Measurements from ENCODE around the gene PIK3R5. TPM values are rescaled to one million over a fixed set of nuclear protein-coding genes. Genes with fewer than 3 reads are reported as not detected.

The PIK3R5 gene
- total RNA-seq, 2 donors from 2014 or later = 15.2 to 18.0 TPM

- no peak for DNase-seq (ENCODE audit: low spot score)
- intact Hi-C loops (cut with DNase I) = no loop called here
These were observed 6.1 kb downstream of the PIK3R5 start for GRCh38 chr17:8959312-8959918.

- intact Hi-C loops (cut with DNase I) = no loop called here
- DNase-seq (ENCODE audit: low spot score) = no peak
These were observed 7.8 kb downstream of the PIK3R5 start for GRCh38 chr17:8957721-8958120.

GRCh38 chr17:8956465-8956902, 9.0 kb downstream of the PIK3R5 start:
- intact Hi-C loops (cut with DNase I) = no loop called here
- DNase-seq (ENCODE audit: low spot score) = no peak

- peak; percentile 70 for DNase-seq (ENCODE audit: low spot score)
- intact Hi-C loops (cut with DNase I) = no loop called here
These were observed 10.2 kb downstream of the PIK3R5 start for GRCh38 chr17:8955021-8955959.

GRCh38 chr17:8954339-8954738, 11.2 kb downstream of the PIK3R5 start:
- intact Hi-C loops (cut with DNase I) = no loop called here
- DNase-seq (ENCODE audit: low spot score) = peak; percentile 91

- intact Hi-C loops (cut with DNase I) = no loop called here
- DNase-seq (ENCODE audit: low spot score) = no peak
These were observed 12.2 kb downstream of the PIK3R5 start for GRCh38 chr17:8953156-8953885.

GRCh38 chr17:8952191-8952590, 13.3 kb downstream of the PIK3R5 start:
- intact Hi-C loops (cut with DNase I) = no loop called here
- no peak for DNase-seq (ENCODE audit: low spot score)

GRCh38 chr17:8951206-8951605, 14.3 kb downstream of the PIK3R5 start:
- no peak for DNase-seq (ENCODE audit: low spot score)
- intact Hi-C loops (cut with DNase I) = no loop called here

GRCh38 chr17:8949061-8949661, 16.3 kb downstream of the PIK3R5 start:
- intact Hi-C loops (cut with DNase I) = loop anchor here in 1 of 2 donors (10.0 kb wide), 1 partner anchor 1374 kb away; the partner anchor contains the start of gene CD68
- DNase-seq (ENCODE audit: low spot score) = no peak

GRCh38 chr17:8948462-8948861, 17.0 kb downstream of the PIK3R5 start:
- intact Hi-C loops (cut with DNase I) = loop anchor here in 1 of 2 donors (10.0 kb wide), 1 partner anchor 1374 kb away; the partner anchor contains the start of gene CD68
- no peak for DNase-seq (ENCODE audit: low spot score)

GRCh38 chr17:8947201-8947600, 18.3 kb downstream of the PIK3R5 start:
- no peak for DNase-seq (ENCODE audit: low spot score)
- intact Hi-C loops (cut with DNase I) = loop anchor here in 1 of 2 donors (10.0 kb wide), 1 partner anchor 1372 kb away; the partner anchor contains the start of gene CD68

- intact Hi-C loops (cut with DNase I) = loop anchor here in 1 of 2 donors (10.0 kb wide), 1 partner anchor 1372 kb away; the partner anchor contains the start of gene CD68
- no peak for DNase-seq (ENCODE audit: low spot score)
These were observed 19.0 kb downstream of the PIK3R5 start for GRCh38 chr17:8946476-8946875.

GRCh38 chr17:8946071-8946470, 19.4 kb downstream of the PIK3R5 start:
- intact Hi-C loops (cut with DNase I) = loop anchor here in 1 of 2 donors (10.0 kb wide), 1 partner anchor 1371 kb away; the partner anchor contains the start of gene CD68
- DNase-seq (ENCODE audit: low spot score) = no peak

- no peak for DNase-seq (ENCODE audit: low spot score)
- intact Hi-C loops (cut with DNase I) = loop anchor here in 1 of 2 donors (10.0 kb wide), 1 partner anchor 1370 kb away; the partner anchor contains the start of gene CD68
These were observed 20.8 kb downstream of the PIK3R5 start for GRCh38 chr17:8944748-8945147.

- DNase-seq (ENCODE audit: low spot score) = no peak
- intact Hi-C loops (cut with DNase I) = loop anchor here in 1 of 2 donors (10.0 kb wide), 1 partner anchor 1369 kb away; the partner anchor contains the start of gene CD68
These were observed 21.4 kb downstream of the PIK3R5 start for GRCh38 chr17:8944083-8944482.

GRCh38 chr17:8941980-8942622, 23.4 kb downstream of the PIK3R5 start:
- intact Hi-C loops (cut with DNase I) = loop anchor here in 1 of 2 donors (10.0 kb wide), 1 partner anchor 1367 kb away; the partner anchor contains the start of gene CD68

GRCh38 chr17:8941520-8941919, 24.0 kb downstream of the PIK3R5 start:
- no peak for DNase-seq (ENCODE audit: low spot score)
- intact Hi-C loops (cut with DNase I) = loop anchor here in 1 of 2 donors (10.0 kb wide), 1 partner anchor 1367 kb away; the partner anchor contains the start of gene CD68

More at GRCh38 chr17:8941980-8942622, 23.4 kb downstream of the PIK3R5 start:
- DNase-seq (ENCODE audit: low spot score) = no peak

- DNase-seq (ENCODE audit: low spot score) = no peak
- intact Hi-C loops (cut with DNase I) = loop anchor here in 1 of 2 donors (10.0 kb wide), 1 partner anchor 1366 kb away; the partner anchor contains the start of gene CD68
These were observed 24.5 kb downstream of the PIK3R5 start for GRCh38 chr17:8940866-8941471.
